Measurements from ENCODE around the gene MRPS2. TPM values are rescaled to one million over a fixed set of nuclear protein-coding genes. Genes with fewer than 3 reads are reported as not detected.
A peak's percentile ranks its signal among the peaks of the same experiment; 100 is the strongest.

The MRPS2 gene
- polyA plus RNA-seq, 2 of the 4 experiments (the other 2 are of a cell fraction): 66.9 to 90.1 TPM

- TF ChIP-seq, protein P1, sequence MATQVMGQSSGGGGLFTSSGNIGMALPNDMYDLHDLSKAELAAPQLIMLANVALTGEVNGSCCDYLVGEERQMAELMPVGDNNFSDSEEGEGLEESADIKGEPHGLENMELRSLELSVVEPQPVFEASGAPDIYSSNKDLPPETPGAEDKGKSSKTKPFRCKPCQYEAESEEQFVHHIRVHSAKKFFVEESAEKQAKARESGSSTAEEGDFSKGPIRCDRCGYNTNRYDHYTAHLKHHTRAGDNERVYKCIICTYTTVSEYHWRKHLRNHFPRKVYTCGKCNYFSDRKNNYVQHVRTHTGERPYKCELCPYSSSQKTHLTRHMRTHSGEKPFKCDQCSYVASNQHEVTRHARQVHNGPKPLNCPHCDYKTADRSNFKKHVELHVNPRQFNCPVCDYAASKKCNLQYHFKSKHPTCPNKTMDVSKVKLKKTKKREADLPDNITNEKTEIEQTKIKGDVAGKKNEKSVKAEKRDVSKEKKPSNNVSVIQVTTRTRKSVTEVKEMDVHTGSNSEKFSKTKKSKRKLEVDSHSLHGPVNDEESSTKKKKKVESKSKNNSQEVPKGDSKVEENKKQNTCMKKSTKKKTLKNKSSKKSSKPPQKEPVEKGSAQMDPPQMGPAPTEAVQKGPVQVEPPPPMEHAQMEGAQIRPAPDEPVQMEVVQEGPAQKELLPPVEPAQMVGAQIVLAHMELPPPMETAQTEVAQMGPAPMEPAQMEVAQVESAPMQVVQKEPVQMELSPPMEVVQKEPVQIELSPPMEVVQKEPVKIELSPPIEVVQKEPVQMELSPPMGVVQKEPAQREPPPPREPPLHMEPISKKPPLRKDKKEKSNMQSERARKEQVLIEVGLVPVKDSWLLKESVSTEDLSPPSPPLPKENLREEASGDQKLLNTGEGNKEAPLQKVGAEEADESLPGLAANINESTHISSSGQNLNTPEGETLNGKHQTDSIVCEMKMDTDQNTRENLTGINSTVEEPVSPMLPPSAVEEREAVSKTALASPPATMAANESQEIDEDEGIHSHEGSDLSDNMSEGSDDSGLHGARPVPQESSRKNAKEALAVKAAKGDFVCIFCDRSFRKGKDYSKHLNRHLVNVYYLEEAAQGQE (IDR thresholded peaks at IDR 0.05): no peak
- TF ChIP-seq POLR2A (IDR thresholded peaks at IDR 0.05; ENCODE audit: low read length): no peak
These were observed 23.1 kb downstream of the MRPS2 start (continued) for GRCh38 chr9:135523521-135524129.

DNA sequence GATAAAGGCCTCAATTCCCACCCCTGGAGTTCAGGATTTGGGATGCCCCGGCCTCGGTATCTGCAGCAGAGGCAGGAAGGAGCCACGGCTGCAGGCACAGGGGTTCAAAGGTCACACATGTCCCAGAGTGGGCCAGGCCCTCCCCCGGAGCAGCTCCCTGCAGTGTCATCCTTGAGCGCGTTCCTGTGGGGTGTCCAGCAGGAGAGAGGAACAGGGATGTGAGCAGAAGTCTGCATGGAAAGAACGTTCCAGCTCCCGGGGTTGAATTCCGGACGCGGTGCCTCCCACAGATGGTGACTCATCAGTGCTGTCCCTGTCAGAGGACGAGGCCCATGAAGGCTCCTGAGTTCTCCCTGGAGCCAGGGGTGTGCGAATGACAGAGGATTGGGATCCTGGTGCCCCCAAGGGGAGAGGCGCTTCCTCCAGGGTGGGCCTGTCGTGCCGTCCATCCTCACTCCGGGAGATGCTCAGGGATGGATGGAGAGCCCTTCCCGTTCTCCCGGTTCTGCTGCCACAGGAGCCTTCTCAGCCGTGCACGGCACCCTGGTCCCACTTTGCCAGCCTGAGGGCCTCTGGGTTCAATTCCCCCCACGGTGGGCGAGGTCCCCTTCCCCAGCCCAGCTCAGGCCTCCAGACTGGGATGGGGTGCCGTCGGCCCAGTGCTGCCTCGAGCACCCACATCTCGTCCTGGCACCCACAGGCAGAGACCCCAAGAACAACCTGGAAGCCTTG lies 23.8 kb downstream of the MRPS2 start:
- TF ChIP-seq FOSL2 (IDR thresholded peaks at IDR 0.05): no peak
- peak; percentile 45 for TF ChIP-seq FOSL2 (CRISPR knock-in tag; IDR thresholded peaks at IDR 0.05)
- no peak for TF ChIP-seq EHF (CRISPR knock-in tag; IDR thresholded peaks at IDR 0.05)
- Histone ChIP-seq H3K4me1 (peaks cover 10% of the 10 kb centered on the region; the same call in 1 of the 3 replicates), H3K4me3 (no peak overlapping the region), H3K4me2 (no peak overlapping the region; the same call in 2 of the 3 replicates), H3K27ac (no peak overlapping the region), H3K9me3 (no peaks in the 10 kb centered on the region)
- DNase-seq (ENCODE audit: low read depth in 1 of 2, low spot score in 1 of 2) (no peak), ATAC-seq (peak; percentile 17 to 39; a peak in 4 of 6 replicates), FAIRE-seq (no peak)
- 68% methylated on average over 11 of the region's 27 CpGs for WGBS (ENCODE audit: missing lambda C conversion rate)
- POLR2A ChIA-PET: no interaction called here
- CTCF ChIA-PET: interaction anchor here (1.2 kb wide), 3 partner anchors 19 to 79 kb away, joined by 4 to 7 read pairs (median 5); no protein-coding TSS in a partner anchor

DNA sequence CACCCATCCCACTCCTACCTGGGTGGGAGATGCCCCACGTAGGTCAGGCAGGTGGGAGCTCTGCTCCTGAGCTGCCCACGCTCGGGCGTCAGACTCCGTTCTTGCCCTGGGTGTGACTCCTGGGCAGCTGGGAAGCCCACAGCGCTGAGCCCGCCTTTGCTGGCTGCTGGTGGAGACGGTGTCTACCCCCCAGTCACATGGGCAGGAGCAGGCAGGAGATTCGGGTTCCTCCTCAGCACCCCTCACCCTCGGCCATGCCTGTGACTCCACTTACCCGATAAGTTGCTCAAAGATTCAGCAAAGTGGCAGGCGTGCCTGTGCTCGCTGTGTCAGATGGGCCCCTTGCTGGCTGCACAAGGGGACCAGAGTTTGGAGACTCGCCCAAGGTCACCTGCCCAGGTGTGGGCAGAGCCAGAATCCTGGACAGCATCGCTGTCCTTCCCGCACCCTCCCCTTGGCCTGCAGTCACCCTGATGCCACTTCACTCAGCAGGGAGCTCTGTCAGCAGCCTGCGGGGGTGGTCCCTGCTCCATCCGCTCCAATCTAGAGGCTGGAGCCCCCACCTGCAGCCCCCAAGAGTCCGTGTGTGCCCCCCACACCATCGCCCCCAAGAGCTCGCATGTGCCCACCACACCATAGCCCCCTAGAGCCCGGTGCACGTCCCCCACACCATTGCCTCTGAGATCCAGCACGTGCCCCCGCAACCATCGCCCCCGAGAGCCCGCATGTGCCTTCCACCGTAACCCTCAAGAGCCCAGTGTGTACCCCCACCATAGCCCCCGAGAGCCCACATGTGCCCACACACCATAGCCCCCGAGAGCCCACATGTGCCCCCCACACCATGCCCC lies 25.0 kb downstream of the MRPS2 start:
- CTCF ChIA-PET: interaction anchor here (0.6 to 1.2 kb wide), 3 partner anchors 21 to 112 kb away, joined by 4 to 7 read pairs (median 4); no protein-coding TSS in a partner anchor
- H3K4me1 ChIP-seq: peaks cover 10% of the 10 kb centered on the region; the same call in 1 of the 3 replicates
- TF ChIP-seq, protein P2, sequence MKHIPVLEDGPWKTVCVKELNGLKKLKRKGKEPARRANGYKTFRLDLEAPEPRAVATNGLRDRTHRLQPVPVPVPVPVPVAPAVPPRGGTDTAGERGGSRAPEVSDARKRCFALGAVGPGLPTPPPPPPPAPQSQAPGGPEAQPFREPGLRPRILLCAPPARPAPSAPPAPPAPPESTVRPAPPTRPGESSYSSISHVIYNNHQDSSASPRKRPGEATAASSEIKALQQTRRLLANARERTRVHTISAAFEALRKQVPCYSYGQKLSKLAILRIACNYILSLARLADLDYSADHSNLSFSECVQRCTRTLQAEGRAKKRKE (CRISPR knock-in tag; IDR thresholded peaks at IDR 0.05; ENCODE audit: low read depth): no peak
- no peak for TF ChIP-seq GATA3 (IDR thresholded peaks at IDR 0.05; ENCODE audit: borderline replicate concordance)
- TF ChIP-seq MAFK (IDR thresholded peaks at IDR 0.05; ENCODE audit: partially characterized antibody): no peak
- no peak for TF ChIP-seq RFX5 (IDR thresholded peaks at IDR 0.05)
- no peak for TF ChIP-seq CHD2 (IDR thresholded peaks at IDR 0.05; ENCODE audit: low read length, partially characterized antibody)
- TF ChIP-seq HEYL (CRISPR knock-in tag; IDR thresholded peaks at IDR 0.05): no peak
- no peak for TF ChIP-seq JUNB (IDR thresholded peaks at IDR 0.05)
- TF ChIP-seq, protein P3, sequence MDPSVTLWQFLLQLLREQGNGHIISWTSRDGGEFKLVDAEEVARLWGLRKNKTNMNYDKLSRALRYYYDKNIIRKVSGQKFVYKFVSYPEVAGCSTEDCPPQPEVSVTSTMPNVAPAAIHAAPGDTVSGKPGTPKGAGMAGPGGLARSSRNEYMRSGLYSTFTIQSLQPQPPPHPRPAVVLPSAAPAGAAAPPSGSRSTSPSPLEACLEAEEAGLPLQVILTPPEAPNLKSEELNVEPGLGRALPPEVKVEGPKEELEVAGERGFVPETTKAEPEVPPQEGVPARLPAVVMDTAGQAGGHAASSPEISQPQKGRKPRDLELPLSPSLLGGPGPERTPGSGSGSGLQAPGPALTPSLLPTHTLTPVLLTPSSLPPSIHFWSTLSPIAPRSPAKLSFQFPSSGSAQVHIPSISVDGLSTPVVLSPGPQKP (IDR thresholded peaks at IDR 0.05; ENCODE audit: low read depth, low read length): no peak
- no peak for TF ChIP-seq CBX8 (IDR thresholded peaks at IDR 0.05)
- TF ChIP-seq, protein P4, sequence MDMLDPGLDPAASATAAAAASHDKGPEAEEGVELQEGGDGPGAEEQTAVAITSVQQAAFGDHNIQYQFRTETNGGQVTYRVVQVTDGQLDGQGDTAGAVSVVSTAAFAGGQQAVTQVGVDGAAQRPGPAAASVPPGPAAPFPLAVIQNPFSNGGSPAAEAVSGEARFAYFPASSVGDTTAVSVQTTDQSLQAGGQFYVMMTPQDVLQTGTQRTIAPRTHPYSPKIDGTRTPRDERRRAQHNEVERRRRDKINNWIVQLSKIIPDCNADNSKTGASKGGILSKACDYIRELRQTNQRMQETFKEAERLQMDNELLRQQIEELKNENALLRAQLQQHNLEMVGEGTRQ (IDR thresholded peaks at IDR 0.05): no peak
- no peak for TF ChIP-seq SREBF2 (IDR thresholded peaks at IDR 0.05)
- no peak for TF ChIP-seq EHMT2 (IDR thresholded peaks at IDR 0.05; ENCODE audit: low read depth)
- no peak for TF ChIP-seq HOXA7 (CRISPR knock-in tag; IDR thresholded peaks at IDR 0.05)
- no peak overlapping the region for H3K4me3 ChIP-seq
- no peak overlapping the region for H3K27ac ChIP-seq
- no peaks in the 10 kb centered on the region for H3K9me3 ChIP-seq
- DNase-seq (ENCODE audit: low read depth in 1 of 2, low spot score in 1 of 2) (no peak), FAIRE-seq (no peak), ATAC-seq (no peak)
- 73% methylated on average over 18 of the region's 31 CpGs for WGBS (ENCODE audit: missing lambda C conversion rate)
- no peak overlapping the region for H3K4me2 ChIP-seq
- POLR2A ChIA-PET: no interaction called here

All from A549 (cell line).